Hepatocyte (in vitro differentiated cells): ENCODE data around the gene SCN2A. TPM values are rescaled to one million over a fixed set of nuclear protein-coding genes. Genes with fewer than 3 reads are reported as not detected.
A peak's percentile ranks its signal among the peaks of the same experiment; 100 is the strongest.

Experiments used
- DNase-seq: peaks from one replicate; pipeline ENCODE4 v3.0.0-alpha.2; 2016; ENCODE audit warnings: low spot score
- H2AFZ ChIP-seq: fragments of 200-600 bp; sonication (generic); 2 replicates; pipeline ENCODE4 v1.6.0; 2016; ENCODE audit warnings: antibody characterized with exemption, mild to moderate bottlenecking
- H3K27ac ChIP-seq: fragments of 200-600 bp; sonication (generic); 2 replicates; pipeline ENCODE4 v1.5.1; 2016; ENCODE audit warnings: mild to moderate bottlenecking
- H3K27me3 ChIP-seq: fragments of 200-600 bp; sonication (generic); 2 replicates; pipeline ENCODE4 v1.6.1; 2016
- H3K36me3 ChIP-seq: fragments of 200-600 bp; sonication (generic); replicated peaks from 2 replicates; pipeline ENCODE4 v1.5.1; 2016; ENCODE audit warnings: low read depth; ENCODE audit not compliant: insufficient read depth
- H3K4me1 ChIP-seq: fragments of 200-600 bp; sonication (generic); 2 replicates; pipeline ENCODE4 v1.5.1; 2016; ENCODE audit warnings: mild to moderate bottlenecking, moderate library complexity; ENCODE audit not compliant: insufficient read depth
- H3K4me2 ChIP-seq: fragments of 200-600 bp; sonication (generic); 2 replicates; pipeline ENCODE4 v1.6.0; 2016
- H3K4me3 ChIP-seq: fragments of 200-600 bp; sonication (generic); 2 replicates; pipeline ENCODE4 v1.5.1; 2016; ENCODE audit warnings: mild to moderate bottlenecking
- H3K79me2 ChIP-seq: fragments of 200-600 bp; sonication (generic); 2 replicates; pipeline ENCODE4 v1.6.0; 2017; ENCODE audit warnings: mild to moderate bottlenecking
- H3K9me2 ChIP-seq: fragments of 200-600 bp; sonication (generic); replicated peaks from 2 replicates; pipeline ENCODE4 v1.6.0; 2017; ENCODE audit warnings: mild to moderate bottlenecking; ENCODE audit not compliant: insufficient read depth
- H3K9me3 ChIP-seq: fragments of 200-600 bp; sonication (generic); 2 replicates; pipeline ENCODE4 v1.5.1; 2016; ENCODE audit warnings: low read depth, mild to moderate bottlenecking
- H4K20me1 ChIP-seq: fragments of 200-600 bp; sonication (generic); 2 replicates; pipeline ENCODE4 v1.6.0; 2016; ENCODE audit warnings: mild to moderate bottlenecking; ENCODE audit not compliant: insufficient read depth, poor library complexity, severe bottlenecking
- EZH2 ChIP-seq: fragments of 200-600 bp; sonication (generic); IDR thresholded peaks from 2 replicates; pipeline ENCODE4 v1.6.1; 2016; ENCODE audit warnings: antibody characterized with exemption, mild to moderate bottlenecking, borderline replicate concordance
- EZH2phosphoT487 ChIP-seq: fragments of 200-600 bp; sonication (generic); IDR thresholded peaks from one replicate; pipeline ENCODE4 v1.6.1; 2018; ENCODE audit warnings: antibody characterized with exemption, mild to moderate bottlenecking, low read depth, moderate library complexity; ENCODE audit not compliant: unreplicated experiment, severe bottlenecking
- WGBS: methylation state at CpG from one replicate; pipeline ENCODE4 v1.1.6; 2016; ENCODE audit warnings: low lambda C conversion rate; ENCODE audit errors: missing lambda C conversion rate; 5-methylcytosine and 5-hydroxymethylcytosine counted together
- polyA plus RNA-seq: library from polyadenylated mRNA; unstranded; fragments of >200 nt; fragmentation: Nextera tagmentation; extraction: Ambion mirVana; gene quantifications from 2 replicates; pipeline ENCODE4 v1.2.1, GENCODE V29; 2016
- total RNA-seq: library from RNA; depleted of rRNA; stranded (reverse); fragments of >200 nt; gene quantifications from 2 replicates; pipeline ENCODE4 v1.2.3, GENCODE V29; 2014
- TF ChIP-seq, protein P1 (sequence below): fragments of 200-600 bp; sonication (generic); IDR thresholded peaks from 2 replicates; pipeline ENCODE4 v1.5.1; 2016; ENCODE audit warnings: antibody characterized with exemption, mild to moderate bottlenecking; ENCODE audit not compliant: poor library complexity

Gene SCN2A
- total and polyA plus RNA-seq, 2 experiments from 2014 or later: 0.86 to 2.9 TPM

- H4K20me1 ChIP-seq: no peaks in the 10 kb centered on the region
- no peak for DNase-seq
- no peaks in the 10 kb centered on the region for H3K4me1 ChIP-seq
- 53% methylated on average over 6 of the region's 6 CpGs for WGBS
- no peaks in the 10 kb centered on the region for H3K9me3 ChIP-seq
- no peaks in the 10 kb centered on the region for H3K27me3 ChIP-seq
- no peak overlapping the region for H3K27ac ChIP-seq
- H3K4me2 ChIP-seq: no peak overlapping the region
- H3K79me2 ChIP-seq: no peaks in the 10 kb centered on the region
- H3K4me3 ChIP-seq: no peak overlapping the region
- TF ChIP-seq EZH2 (no peak), EZH2phosphoT487 (no peak)
- TF ChIP-seq, protein P1, sequence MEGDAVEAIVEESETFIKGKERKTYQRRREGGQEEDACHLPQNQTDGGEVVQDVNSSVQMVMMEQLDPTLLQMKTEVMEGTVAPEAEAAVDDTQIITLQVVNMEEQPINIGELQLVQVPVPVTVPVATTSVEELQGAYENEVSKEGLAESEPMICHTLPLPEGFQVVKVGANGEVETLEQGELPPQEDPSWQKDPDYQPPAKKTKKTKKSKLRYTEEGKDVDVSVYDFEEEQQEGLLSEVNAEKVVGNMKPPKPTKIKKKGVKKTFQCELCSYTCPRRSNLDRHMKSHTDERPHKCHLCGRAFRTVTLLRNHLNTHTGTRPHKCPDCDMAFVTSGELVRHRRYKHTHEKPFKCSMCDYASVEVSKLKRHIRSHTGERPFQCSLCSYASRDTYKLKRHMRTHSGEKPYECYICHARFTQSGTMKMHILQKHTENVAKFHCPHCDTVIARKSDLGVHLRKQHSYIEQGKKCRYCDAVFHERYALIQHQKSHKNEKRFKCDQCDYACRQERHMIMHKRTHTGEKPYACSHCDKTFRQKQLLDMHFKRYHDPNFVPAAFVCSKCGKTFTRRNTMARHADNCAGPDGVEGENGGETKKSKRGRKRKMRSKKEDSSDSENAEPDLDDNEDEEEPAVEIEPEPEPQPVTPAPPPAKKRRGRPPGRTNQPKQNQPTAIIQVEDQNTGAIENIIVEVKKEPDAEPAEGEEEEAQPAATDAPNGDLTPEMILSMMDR: no peak
- no peaks in the 10 kb centered on the region for H3K36me3 ChIP-seq
- no peaks in the 10 kb centered on the region for H3K9me2 ChIP-seq
- H2AFZ ChIP-seq: no peak overlapping the region
Observed at GRCh38 chr2:165371356-165371755, 132.1 kb downstream of the SCN2A start.

GRCh38 chr2:165373278-165374010 lies 134.2 kb downstream of the SCN2A start:
- H3K36me3 ChIP-seq: no peaks in the 10 kb centered on the region
- no peaks in the 10 kb centered on the region for H3K79me2 ChIP-seq
- H3K4me2 ChIP-seq: no peak overlapping the region
- no peaks in the 10 kb centered on the region for H3K27me3 ChIP-seq
- no peaks in the 10 kb centered on the region for H3K9me3 ChIP-seq
- WGBS: 56% methylated on average over 5 of the region's 5 CpGs
- no peaks in the 10 kb centered on the region for H3K9me2 ChIP-seq
- no peak overlapping the region for H2AFZ ChIP-seq
- DNase-seq: no peak
- peak overlapping the region; percentile 39 for H3K27ac ChIP-seq
- peaks cover 6% of the 10 kb centered on the region for H3K4me1 ChIP-seq
- no peaks in the 10 kb centered on the region for H4K20me1 ChIP-seq
- TF ChIP-seq EZH2 (no peak), EZH2phosphoT487 (no peak)
- TF ChIP-seq, protein P1: no peak
- H3K4me3 ChIP-seq: no peak overlapping the region

- no peaks in the 10 kb centered on the region for H3K27me3 ChIP-seq
- H3K27ac ChIP-seq: no peak overlapping the region
- no peaks in the 10 kb centered on the region for H3K36me3 ChIP-seq
- no peaks in the 10 kb centered on the region for H3K79me2 ChIP-seq
- no peak for DNase-seq
- H3K4me3 ChIP-seq: no peak overlapping the region
- no peak overlapping the region for H3K4me2 ChIP-seq
- no peaks in the 10 kb centered on the region for H3K9me3 ChIP-seq
- TF ChIP-seq EZH2phosphoT487 (no peak), EZH2 (no peak)
- TF ChIP-seq, protein P1: no peak
- H3K4me1 ChIP-seq: peaks cover 6% of the 10 kb centered on the region
- no peaks in the 10 kb centered on the region for H3K9me2 ChIP-seq
- H2AFZ ChIP-seq: no peak overlapping the region
- WGBS: 60% methylated on average over 3 of the region's 3 CpGs
- no peaks in the 10 kb centered on the region for H4K20me1 ChIP-seq
Observed at GRCh38 chr2:165376571-165376975, 137.4 kb downstream of the SCN2A start.
